ENCODE results near the gene VPS72.

The VPS72 gene

GRCh38 chr1:151198254-151199127 lies 8.5 kb upstream of the VPS72 start, which contains the start of gene PIP5K1A (continued):
- no peak for TF ChIP-seq MYNN (tag by site-specific recombination; IDR thresholded peaks at IDR 0.05; ENCODE audit: borderline replicate concordance)
- TF ChIP-seq ZNF169 (tag by site-specific recombination; IDR thresholded peaks at IDR 0.05), result no peak
- TF ChIP-seq KLF10 (tag by site-specific recombination; IDR thresholded peaks at IDR 0.05), result peak; percentile 9; the same call in 1 of the 2 replicates
- TF ChIP-seq ZBTB6 (tag by site-specific recombination; IDR thresholded peaks at IDR 0.05), result no peak
- TF ChIP-seq HIC1 (tag by site-specific recombination; IDR thresholded peaks at IDR 0.05), result no peak
- TF ChIP-seq ZNF548 (tag by site-specific recombination; IDR thresholded peaks at IDR 0.05), result no peak
- TF ChIP-seq GLI4 (tag by site-specific recombination; IDR thresholded peaks at IDR 0.05), result no peak
- TF ChIP-seq ZNF449 (tag by site-specific recombination; IDR thresholded peaks at IDR 0.05), result peak; percentile 87
- no peak for TF ChIP-seq ZNF404 (tag by site-specific recombination; IDR thresholded peaks at IDR 0.05)
- no peak for TF ChIP-seq ZNF626 (tag by site-specific recombination; IDR thresholded peaks at IDR 0.05)
- TF ChIP-seq ZNF76 (tag by site-specific recombination; IDR thresholded peaks at IDR 0.05; ENCODE audit: borderline replicate concordance, low read depth), result no peak
- TF ChIP-seq ZNF280C (tag by site-specific recombination; IDR thresholded peaks at IDR 0.05), result no peak
- TF ChIP-seq ZNF324 (tag by site-specific recombination; IDR thresholded peaks at IDR 0.05), result no peak
- no peak; the same call in 1 of the 2 replicates for TF ChIP-seq OVOL3 (tag by site-specific recombination; IDR thresholded peaks at IDR 0.05)
- no peak for TF ChIP-seq BCL11A (tag by site-specific recombination; IDR thresholded peaks at IDR 0.05; ENCODE audit: low read depth)
- TF ChIP-seq ZNF658 (tag by site-specific recombination; IDR thresholded peaks at IDR 0.05), result no peak
- TF ChIP-seq PRDM2 (tag by site-specific recombination; IDR thresholded peaks at IDR 0.05; ENCODE audit: borderline replicate concordance), result no peak
- TF ChIP-seq ZNF121 (tag by site-specific recombination; IDR thresholded peaks at IDR 0.05), result no peak
- TF ChIP-seq BCL11B (tag by site-specific recombination; IDR thresholded peaks at IDR 0.05; ENCODE audit: low read depth), result no peak
- TF ChIP-seq ZNF791 (tag by site-specific recombination; IDR thresholded peaks at IDR 0.05), result no peak
- TF ChIP-seq ZNF335 (tag by site-specific recombination; conservative IDR thresholded peaks at IDR 0.05), result peak; percentile 78
- no peak for TF ChIP-seq MEIS1 (CRISPR knock-in tag; IDR thresholded peaks at IDR 0.05; ENCODE audit: borderline replicate concordance)
- peak; percentile 84; the same call in 1 of the 2 replicates for TF ChIP-seq TCF7L2 (IDR thresholded peaks at IDR 0.05; ENCODE audit: borderline replicate concordance, low read depth, low read length)
- TF ChIP-seq ZNF214 (tag by site-specific recombination; IDR thresholded peaks at IDR 0.05; ENCODE audit: borderline replicate concordance), result no peak
- TF ChIP-seq PRDM1 (tag by site-specific recombination; IDR thresholded peaks at IDR 0.05), result no peak
- TF ChIP-seq OSR2 (tag by site-specific recombination; IDR thresholded peaks at IDR 0.05), result no peak
- no peak for TF ChIP-seq ZNF777 (tag by site-specific recombination; IDR thresholded peaks at IDR 0.05; ENCODE audit: borderline replicate concordance)
